ENCODE results near the gene CATSPERZ. TPM values are rescaled to one million over a fixed set of nuclear protein-coding genes. Genes with fewer than 3 reads are reported as not detected.

The CATSPERZ gene
- total and polyA plus RNA-seq, 9 of the 15 experiments (the other 6 are each of a cell fraction or from before 2014, with no cell fraction given) = 0.86 to 8.5 (median 3.5) TPM

GRCh38 chr11:64334764-64335735 is 34.9 kb downstream of the CATSPERZ start (continued):
- TF ChIP-seq, protein P1, sequence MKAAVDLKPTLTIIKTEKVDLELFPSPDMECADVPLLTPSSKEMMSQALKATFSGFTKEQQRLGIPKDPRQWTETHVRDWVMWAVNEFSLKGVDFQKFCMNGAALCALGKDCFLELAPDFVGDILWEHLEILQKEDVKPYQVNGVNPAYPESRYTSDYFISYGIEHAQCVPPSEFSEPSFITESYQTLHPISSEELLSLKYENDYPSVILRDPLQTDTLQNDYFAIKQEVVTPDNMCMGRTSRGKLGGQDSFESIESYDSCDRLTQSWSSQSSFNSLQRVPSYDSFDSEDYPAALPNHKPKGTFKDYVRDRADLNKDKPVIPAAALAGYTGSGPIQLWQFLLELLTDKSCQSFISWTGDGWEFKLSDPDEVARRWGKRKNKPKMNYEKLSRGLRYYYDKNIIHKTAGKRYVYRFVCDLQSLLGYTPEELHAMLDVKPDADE (conservative IDR thresholded peaks at IDR 0.05; ENCODE audit: control insufficient read depth, low read depth, low read length) = peak; percentile 84
- peak; percentile 72; the same call in 1 of the 2 replicates for TF ChIP-seq TCF7 (IDR thresholded peaks at IDR 0.05; ENCODE audit: borderline replicate concordance)
- TF ChIP-seq ATF1 (CRISPR knock-in tag; IDR thresholded peaks at IDR 0.05) = no peak
- peak; percentile 83 for TF ChIP-seq ATF1 (tag; IDR thresholded peaks at IDR 0.05)
- no peak; the same call in 1 of the 2 replicates for TF ChIP-seq HLTF (IDR thresholded peaks at IDR 0.05)
- peak; percentile 85 for TF ChIP-seq CHAMP1 (IDR thresholded peaks at IDR 0.05)
- peak; percentile 92 to 93 for TF ChIP-seq KDM1A (IDR thresholded peaks at IDR 0.05)
- TF ChIP-seq ZSCAN32 (CRISPR knock-in tag; IDR thresholded peaks at IDR 0.05) = no peak
- no peak for TF ChIP-seq SFPQ (IDR thresholded peaks at IDR 0.05; ENCODE audit: low read depth, low read length)
- TF ChIP-seq FOXJ2 (tag; IDR thresholded peaks at IDR 0.05) = no peak
- no peak for TF ChIP-seq GTF2B (IDR thresholded peaks at IDR 0.05; ENCODE audit: extremely low read depth, insufficient read length)
- no peak for TF ChIP-seq KDM5B (IDR thresholded peaks at IDR 0.05; ENCODE audit: insufficient replicate concordance, low read depth, low read length)
- TF ChIP-seq ETV6 (IDR thresholded peaks at IDR 0.05; ENCODE audit: borderline replicate concordance in 1 of 2, low read depth in 2 of 2, low read length in 1 of 2) = peak in 1 of 2 experiments; percentile 61; a peak in 1 of 4 replicates
- no peak for TF ChIP-seq ETV6 (CRISPR knock-in tag; IDR thresholded peaks at IDR 0.05; ENCODE audit: borderline replicate concordance)
- TF ChIP-seq TARDBP (IDR thresholded peaks at IDR 0.05) = peak; percentile 85
- peak; percentile 71 for TF ChIP-seq ZNF316 (IDR thresholded peaks at IDR 0.05)
- no peak for TF ChIP-seq NR2F6 (CRISPR knock-in tag; IDR thresholded peaks at IDR 0.05)
- TF ChIP-seq JUN (IDR thresholded peaks at IDR 0.05; ENCODE audit: borderline replicate concordance, low read depth, low read length) = peak; percentile 97
- TF ChIP-seq JUN (CRISPR knock-in tag; IDR thresholded peaks at IDR 0.05; ENCODE audit: borderline replicate concordance) = peak; percentile 95
- no peak for TF ChIP-seq NCOA6 (IDR thresholded peaks at IDR 0.05)
- peak; percentile 98 for TF ChIP-seq GATA2 (CRISPR knock-in tag; IDR thresholded peaks at IDR 0.05)
- no peak for TF ChIP-seq ELF1 (tag; IDR thresholded peaks at IDR 0.05)
- no peak for TF ChIP-seq ZNF699 (CRISPR knock-in tag; IDR thresholded peaks at IDR 0.05; ENCODE audit: insufficient replicate concordance)
